Fibroblast of skin of left quadriceps (primary cell): ENCODE results near the gene CYP2U1.
"Not testable (repeated sequence)": the region's sequence is repeated elsewhere in the genome, so short reads cannot be mapped to it uniquely, and the experiment has no call there.

Source experiments
- DNase-seq, 2 experiments: peaks; one replicate each; pipeline ENCODE4 v3.0.0-alpha.2; 2013; ENCODE audit warnings: low read depth in 2 of 2

CYP2U1 gene

DNA sequence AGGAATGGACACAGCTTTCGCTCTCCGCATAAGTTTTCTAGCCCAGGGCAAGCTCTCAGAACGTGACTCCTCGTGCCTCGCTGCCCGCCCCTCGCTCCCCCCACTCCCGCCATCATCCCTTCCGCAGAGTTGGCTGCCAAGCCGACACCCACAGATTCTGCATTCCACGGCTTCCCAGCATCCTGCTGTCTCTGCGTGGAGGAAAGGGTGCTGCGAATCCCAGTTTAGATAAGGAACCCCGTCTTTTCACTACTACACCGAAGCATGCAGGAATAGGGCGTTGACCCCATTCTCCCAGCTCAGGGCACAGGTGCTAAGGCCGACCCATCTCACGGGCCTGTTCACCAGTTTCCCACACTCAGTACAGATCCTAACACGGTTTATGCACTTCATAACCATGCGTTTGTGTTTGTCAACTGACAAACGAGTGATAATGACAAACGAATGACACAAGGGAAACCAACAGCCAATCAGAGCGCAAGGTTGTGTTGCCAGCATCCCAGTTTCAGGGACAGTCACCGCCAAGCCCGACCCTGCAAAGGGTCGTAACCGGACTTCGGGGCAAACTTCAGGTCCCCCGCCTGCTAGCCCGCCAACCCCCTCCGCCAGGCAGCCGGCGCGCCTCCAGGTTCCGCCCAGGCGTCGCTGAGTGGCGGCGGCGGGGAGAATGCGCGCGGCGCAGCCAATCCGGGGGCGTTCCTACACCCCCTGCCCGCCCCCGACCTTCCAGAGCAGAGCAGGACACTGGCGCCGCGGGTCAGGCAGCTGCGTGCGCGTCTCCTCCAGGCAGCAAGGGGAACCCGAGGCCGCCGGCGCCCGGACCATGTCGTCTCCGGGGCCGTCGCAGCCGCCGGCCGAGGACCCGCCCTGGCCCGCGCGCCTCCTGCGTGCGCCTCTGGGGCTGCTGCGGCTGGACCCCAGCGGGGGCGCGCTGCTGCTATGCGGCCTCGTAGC, at the start of gene CYP2U1:
Gene CYP2U1 (plus strand): TSS at position 729 of the 954 bp plus-strand sequence. CDS start 95 bp downstream, at position 824.
- peak in 1 of 2 experiments; percentile 26 for DNase-seq

- no peak for DNase-seq
Measured at GRCh38 chr4:107885865-107886264, 45.5 kb upstream of the CYP2U1 start.

DNA sequence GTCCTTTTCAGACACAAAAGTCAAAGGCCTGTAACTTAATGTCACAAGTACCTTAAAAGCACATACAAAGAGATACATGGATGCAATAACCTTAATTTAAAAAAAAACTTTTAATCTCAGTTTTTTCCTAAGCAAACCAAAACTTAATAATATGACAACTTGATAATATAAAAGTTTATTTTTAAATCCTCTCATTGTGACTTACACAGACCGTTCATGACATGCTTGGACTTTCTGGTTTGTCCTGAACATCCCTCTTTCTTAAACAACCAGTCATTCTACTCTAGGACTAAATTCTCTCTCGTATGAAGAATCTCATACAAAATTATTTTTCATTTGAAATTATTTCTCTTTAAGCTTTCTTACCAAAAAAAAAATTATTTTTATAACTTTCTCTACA, 43.1 kb upstream of the CYP2U1 start:
- no peak for DNase-seq

DNA sequence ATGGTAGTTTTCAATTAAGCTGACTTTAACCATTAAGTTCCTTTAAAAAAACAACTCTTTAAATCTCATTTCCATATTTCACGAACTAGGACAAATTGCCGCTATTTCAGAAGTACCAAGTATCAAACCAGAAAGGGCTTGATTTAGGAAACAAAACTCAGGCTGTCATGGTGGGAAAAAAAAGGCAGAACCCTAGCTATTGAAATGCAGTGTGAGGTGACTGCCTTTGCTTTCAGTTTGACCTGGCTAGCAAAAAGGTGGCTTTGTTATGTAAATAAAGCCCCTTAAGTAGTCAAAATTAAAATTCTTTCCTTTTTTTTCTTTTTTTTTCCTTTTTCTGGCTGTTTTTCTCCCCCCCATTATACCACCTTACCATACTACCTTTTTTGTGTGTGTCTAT, 40.6 kb upstream of the CYP2U1 start:
- no peak for DNase-seq

GRCh38 chr4:107891299-107891698, 40.0 kb upstream of the CYP2U1 start:
- DNase-seq, result no peak

DNA sequence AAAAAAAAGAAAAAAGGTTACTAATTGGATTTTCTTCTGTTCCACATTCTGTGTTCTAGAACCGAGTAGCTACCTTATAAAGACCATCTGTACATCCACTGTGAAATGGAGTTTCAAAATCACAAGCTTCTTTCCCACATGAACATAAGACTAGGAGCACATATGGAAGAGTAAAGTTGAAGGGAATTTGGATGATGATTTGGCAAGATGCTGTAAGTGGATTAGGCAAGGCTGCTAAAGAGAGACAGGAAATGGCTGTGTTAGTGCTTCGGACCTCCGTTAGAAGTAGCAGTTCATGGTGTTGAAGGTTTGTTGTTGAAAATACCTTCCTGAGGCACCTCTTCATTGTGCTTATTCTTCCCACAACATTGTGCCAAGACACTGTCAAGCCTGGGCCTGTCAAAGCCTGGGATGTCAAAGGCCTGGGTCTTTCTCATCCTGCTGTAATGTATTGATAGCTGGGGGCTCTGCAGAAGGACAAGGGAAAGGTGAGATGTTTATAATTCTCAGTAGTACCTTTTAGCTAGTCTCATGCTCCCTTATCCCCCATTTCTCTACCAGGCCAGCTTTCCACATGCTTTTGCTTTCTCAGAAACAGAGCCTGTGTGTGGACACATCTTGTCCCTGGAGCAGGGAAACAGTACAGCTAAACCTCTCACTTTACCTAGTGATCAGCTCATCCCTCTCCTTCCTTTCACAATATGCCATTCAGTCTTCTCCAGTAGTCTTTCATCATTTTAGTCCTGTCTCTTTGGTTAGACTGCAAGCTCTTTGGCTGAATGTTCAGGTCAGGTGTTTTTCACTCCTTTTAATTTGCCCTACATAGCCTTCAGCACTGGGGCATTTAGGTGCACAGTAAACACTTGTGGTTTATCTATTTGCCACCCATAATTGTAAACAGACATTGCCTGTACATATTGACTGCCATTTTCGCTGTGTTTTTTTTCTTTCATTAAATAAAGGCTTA, 37.9 kb upstream of the CYP2U1 start:
- DNase-seq, result peak; percentile 20 to 24

GRCh38 chr4:107894138-107894603, 37.2 kb upstream of the CYP2U1 start:
- no peak for DNase-seq

- DNase-seq, result peak; percentile 92
Measured at GRCh38 chr4:107896158-107896645, 35.1 kb upstream of the CYP2U1 start.

DNA sequence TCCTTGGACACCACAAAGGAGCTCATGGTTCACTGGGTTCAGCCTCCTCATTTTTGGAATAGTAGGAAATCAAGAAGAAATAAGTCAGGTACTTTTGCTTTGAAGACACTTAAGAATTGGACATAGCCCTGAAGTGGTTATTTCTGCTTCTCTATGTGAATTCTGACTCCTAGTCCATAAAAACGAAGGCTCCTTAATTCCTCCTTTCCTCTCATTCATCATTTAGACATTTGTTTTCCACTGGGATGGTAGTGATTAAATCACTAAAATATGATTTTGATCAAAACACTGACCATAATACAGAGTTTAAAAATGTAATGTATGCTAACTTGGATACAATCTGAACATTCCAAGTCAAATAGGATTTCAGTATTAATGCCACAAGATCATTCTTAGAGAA, 34.7 kb upstream of the CYP2U1 start:
- DNase-seq, result peak; percentile 29 to 34

- no peak for DNase-seq
Measured at GRCh38 chr4:107897823-107898222, 33.5 kb upstream of the CYP2U1 start.

GRCh38 chr4:107900067-107900466, 31.3 kb upstream of the CYP2U1 start:
- DNase-seq, result no peak

DNA sequence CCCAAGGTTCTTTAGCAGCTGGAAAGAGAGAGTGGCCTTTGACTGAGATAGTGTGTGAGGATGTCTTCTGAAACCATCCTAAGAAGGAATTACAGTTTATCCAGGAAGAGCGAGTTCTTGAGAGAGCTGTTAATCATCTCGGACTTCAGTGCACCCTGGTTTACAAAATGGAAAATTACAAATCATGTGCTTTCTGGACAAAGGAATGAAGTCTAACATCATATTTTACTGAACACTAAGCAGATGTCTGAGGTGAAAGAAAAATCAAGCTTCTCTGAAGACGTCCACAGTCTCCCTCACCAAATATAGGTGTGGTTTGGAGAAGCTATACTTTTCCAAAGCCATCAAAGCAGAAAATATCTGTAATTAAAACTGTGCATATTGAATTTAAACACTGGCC, 30.8 kb upstream of the CYP2U1 start:
- DNase-seq, result no peak

DNA sequence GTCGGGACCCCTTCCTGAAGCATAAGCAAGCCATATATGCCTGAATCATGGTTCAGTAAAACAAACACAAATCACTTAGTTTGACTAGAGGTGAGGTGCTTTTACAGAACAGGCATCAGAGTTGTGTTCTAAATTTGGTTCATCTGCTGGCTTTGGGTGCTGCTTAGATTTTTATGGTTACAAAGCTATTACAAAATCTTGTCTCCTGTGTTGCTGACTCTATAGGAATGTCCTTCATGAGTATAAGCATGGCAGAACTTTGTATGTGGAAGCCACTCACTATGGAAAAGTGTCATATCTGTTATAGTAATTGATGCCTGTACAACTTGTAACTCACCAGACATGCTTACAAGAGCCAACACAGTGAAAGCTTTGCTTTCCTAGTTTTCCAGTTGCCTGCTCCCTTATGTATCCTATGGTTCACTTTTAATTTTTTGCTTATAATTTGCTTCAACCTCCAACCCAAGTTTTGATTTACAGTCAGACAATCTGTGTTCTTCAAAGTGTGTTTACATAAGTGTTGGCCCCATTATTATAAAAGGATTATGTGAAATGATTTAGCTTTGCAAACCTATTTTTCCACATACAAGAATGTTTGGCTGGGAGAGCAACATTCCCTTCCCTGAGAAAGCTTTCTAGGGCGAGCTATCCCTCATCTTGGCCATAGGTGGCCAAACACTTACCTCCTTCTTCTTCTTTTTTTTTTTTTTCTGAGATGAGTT, 30.0 kb upstream of the CYP2U1 start:
- DNase-seq, result no peak

GRCh38 chr4:107902715-107903114, 28.6 kb upstream of the CYP2U1 start:
- no peak for DNase-seq

GRCh38 chr4:107905082-107905481, 26.3 kb upstream of the CYP2U1 start:
- not testable (repeated sequence) for DNase-seq

GRCh38 chr4:107906458-107907100, 24.8 kb upstream of the CYP2U1 start:
- DNase-seq, result no peak

GRCh38 chr4:107908377-107908776, 23.0 kb upstream of the CYP2U1 start:
- DNase-seq, result no peak

DNA sequence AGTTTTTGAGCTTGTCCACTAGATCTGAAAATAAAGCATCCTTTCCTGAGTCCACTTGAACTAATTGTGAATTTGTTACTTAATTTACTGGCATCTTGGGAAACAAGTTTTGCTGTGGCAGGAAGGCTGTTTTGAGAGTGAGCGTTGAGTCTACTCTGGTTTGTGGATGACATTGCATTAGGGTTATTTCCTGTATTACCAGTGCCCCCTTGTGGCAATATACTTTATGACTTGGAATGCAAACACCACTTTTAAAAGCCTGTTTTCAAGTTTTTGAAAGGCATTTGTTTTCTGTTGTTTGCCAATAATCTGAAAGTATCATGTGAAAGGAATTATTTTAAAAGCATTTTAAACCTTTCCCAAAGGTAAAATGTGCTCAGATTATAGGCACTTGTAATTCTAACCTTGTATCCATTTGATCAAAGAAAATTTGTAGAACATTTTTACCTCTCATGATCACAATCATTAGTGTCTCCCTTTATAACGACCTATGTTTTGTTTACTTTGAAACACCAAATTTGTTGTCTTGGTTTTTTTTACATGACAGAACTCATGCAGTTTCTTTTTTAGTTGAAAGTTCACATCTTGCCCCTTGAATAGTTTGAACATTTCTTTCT, 18.0 kb upstream of the CYP2U1 start:
- peak in 1 of 2 experiments; percentile 40 for DNase-seq

GRCh38 chr4:107915220-107915619, 16.1 kb upstream of the CYP2U1 start:
- no peak for DNase-seq

- DNase-seq, result no peak
Measured at GRCh38 chr4:107916623-107917022, 14.7 kb upstream of the CYP2U1 start.
